RWPE1 (cell line): ENCODE data around the gene UHRF1.
A peak's percentile ranks its signal among the peaks of the same experiment; 100 is the strongest.

Experiments used
- CTCF ChIA-PET: fragments of 350-600 bp; sonication (Branson Sonifier 250); formaldehyde crosslinking; extraction: SDS; loops from one replicate; lab custom pipeline; 2021; lab: Yijun Ruan, JAX
- POLR2A ChIA-PET: fragments of 400-600 bp; formaldehyde crosslinking; extraction: SDS; loops from one replicate; lab custom pipeline; 2020; ENCODE audit warnings: antibody characterized with exemption; ENCODE audit not compliant: low non-redundant PET; lab: Yijun Ruan, JAX
- DNase-seq: peaks from one replicate; pipeline ENCODE4 v3.0.0; 2012; ENCODE audit warnings: low spot score
- H3K27ac ChIP-seq: fragments of 450-650 bp; 2 replicates; pipeline ENCODE4 v1.5.1; 2017
- TF ChIP-seq, protein P1 (sequence below): fragments of 450-650 bp; conservative IDR thresholded peaks from 2 replicates; pipeline ENCODE4 v1.5.1; 2017; ENCODE audit warnings: low read depth, mild to moderate bottlenecking

UHRF1 gene

GRCh38 chr19:4980838-4981680 lies 71.8 kb downstream of the UHRF1 start:
- CTCF ChIA-PET = interaction anchor here (0.6 kb wide), 1 partner anchor 473 kb away, joined by 3 read pairs; no protein-coding TSS in a partner anchor

GRCh38 chr19:4981681-4981958 lies 72.3 kb downstream of the UHRF1 start:
- peak overlapping the region; percentile 25; the same call in 1 of the 2 replicates for H3K27ac ChIP-seq
- CTCF ChIA-PET = no interaction called here
- POLR2A ChIA-PET = no interaction called here
- TF ChIP-seq, protein P1, sequence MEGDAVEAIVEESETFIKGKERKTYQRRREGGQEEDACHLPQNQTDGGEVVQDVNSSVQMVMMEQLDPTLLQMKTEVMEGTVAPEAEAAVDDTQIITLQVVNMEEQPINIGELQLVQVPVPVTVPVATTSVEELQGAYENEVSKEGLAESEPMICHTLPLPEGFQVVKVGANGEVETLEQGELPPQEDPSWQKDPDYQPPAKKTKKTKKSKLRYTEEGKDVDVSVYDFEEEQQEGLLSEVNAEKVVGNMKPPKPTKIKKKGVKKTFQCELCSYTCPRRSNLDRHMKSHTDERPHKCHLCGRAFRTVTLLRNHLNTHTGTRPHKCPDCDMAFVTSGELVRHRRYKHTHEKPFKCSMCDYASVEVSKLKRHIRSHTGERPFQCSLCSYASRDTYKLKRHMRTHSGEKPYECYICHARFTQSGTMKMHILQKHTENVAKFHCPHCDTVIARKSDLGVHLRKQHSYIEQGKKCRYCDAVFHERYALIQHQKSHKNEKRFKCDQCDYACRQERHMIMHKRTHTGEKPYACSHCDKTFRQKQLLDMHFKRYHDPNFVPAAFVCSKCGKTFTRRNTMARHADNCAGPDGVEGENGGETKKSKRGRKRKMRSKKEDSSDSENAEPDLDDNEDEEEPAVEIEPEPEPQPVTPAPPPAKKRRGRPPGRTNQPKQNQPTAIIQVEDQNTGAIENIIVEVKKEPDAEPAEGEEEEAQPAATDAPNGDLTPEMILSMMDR = no peak
- DNase-seq = no peak

More at GRCh38 chr19:4980838-4981680, 71.8 kb downstream of the UHRF1 start:
- TF ChIP-seq, protein P1 = no peak
- peak overlapping the region; percentile 25; the same call in 1 of the 2 replicates for H3K27ac ChIP-seq
- no peak for DNase-seq
- POLR2A ChIA-PET = interaction anchor here (0.6 kb wide), 1 partner anchor 13 kb away, joined by 3 read pairs; no protein-coding TSS in a partner anchor

GRCh38 chr19:4983346-4984105 lies 74.2 kb downstream of the UHRF1 start:
- no peak for DNase-seq
- ChIA-PET POLR2A (interaction anchor here (0.5 kb wide), 1 partner anchor 258 kb away, joined by 3 read pairs; no protein-coding TSS in a partner anchor), CTCF (interaction anchor here (0.6 to 1.0 kb wide), 4 partner anchors 48 to 603 kb away, joined by 3 to 4 read pairs (median 4); no protein-coding TSS in a partner anchor)
- H3K27ac ChIP-seq = peak overlapping the region; percentile 8; the same call in 1 of the 2 replicates
- TF ChIP-seq, protein P1 = no peak

- DNase-seq = no peak
- TF ChIP-seq, protein P1 = no peak
- CTCF ChIA-PET = interaction anchor here (0.7 kb wide), 1 partner anchor 603 kb away, joined by 4 read pairs; no protein-coding TSS in a partner anchor
- peak overlapping the region; percentile 8; the same call in 1 of the 2 replicates for H3K27ac ChIP-seq
- POLR2A ChIA-PET = no interaction called here
These were observed 74.7 kb downstream of the UHRF1 start for GRCh38 chr19:4984106-4984380.

DNA sequence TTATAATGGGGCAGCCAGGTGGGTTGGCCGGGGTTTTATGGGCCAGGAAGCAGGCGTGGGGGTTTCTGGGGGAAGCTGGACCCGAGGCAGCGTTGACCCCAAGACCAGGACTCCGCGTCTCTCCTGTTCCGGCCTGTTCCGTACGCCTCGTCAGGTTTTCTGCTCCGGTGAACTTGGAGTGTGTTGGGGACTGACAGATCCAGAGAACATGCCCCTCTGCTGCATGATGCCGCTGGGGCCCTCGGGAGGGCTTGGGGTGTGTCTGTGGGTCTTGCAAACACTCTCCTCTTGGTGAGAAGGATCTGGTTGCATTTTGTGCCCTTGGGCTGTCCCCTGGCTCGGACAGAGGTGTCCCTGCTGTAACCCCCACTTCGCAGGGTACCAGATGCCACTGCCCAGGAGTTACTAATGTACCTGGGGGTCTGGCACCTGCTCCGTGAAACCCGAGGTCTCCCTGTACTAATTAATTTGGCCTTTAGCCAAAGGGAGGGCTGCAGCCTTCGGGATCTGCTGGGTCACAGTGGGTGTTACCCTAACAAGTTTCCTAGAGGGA lies 75.2 kb downstream of the UHRF1 start:
- H3K27ac ChIP-seq = no peak overlapping the region
- DNase-seq = no peak
- TF ChIP-seq, protein P1 = no peak
- ChIA-PET POLR2A (no interaction called here), CTCF (interaction anchor here (0.6 to 0.7 kb wide), 2 partner anchors 42 to 604 kb away, joined by 4 read pairs; no protein-coding TSS in a partner anchor)

- no peak for DNase-seq
- POLR2A ChIA-PET = no interaction called here
- TF ChIP-seq, protein P1 = no peak
- CTCF ChIA-PET = interaction anchor here (0.6 to 0.7 kb wide), 2 partner anchors 43 to 1238 kb away, joined by 4 read pairs; no protein-coding TSS in a partner anchor
- 0 out of 2 replicates have a peak overlapping the region, but pooled peaks have one; percentile 11 for H3K27ac ChIP-seq
These were observed 76.3 kb downstream of the UHRF1 start for GRCh38 chr19:4985551-4985991.
